Panc1 (cell line): Measurements from ENCODE around the gene DMRTA1. TPM values are rescaled to one million over a fixed set of nuclear protein-coding genes. Genes with fewer than 3 reads are reported as not detected.

Experiments used
- ATAC-seq: fragments of 200-7000 bp; cut with Tn5 transposase; 2 replicates; pipeline ENCODE4 v1.9.1; 2020; ENCODE audit warnings: mild to moderate bottlenecking, moderate library complexity
- BruUV-seq: library from RNA; stranded (reverse); fragments of 400-500 nt; replicated peaks from 2 replicates; lab custom pipeline; 2021; lab: Mats Ljungman, UMichigan
- CTCF ChIA-PET: fragments of 300-600 bp; sonication (Branson Sonifier 250); formaldehyde crosslinking; loops from one replicate; lab custom pipeline; 2022; ENCODE audit warnings: antibody characterized with exemption; lab: Charles Lee
- POLR2A ChIA-PET: fragments of 300-600 bp; sonication (Branson Sonifier 250); formaldehyde crosslinking; loops from one replicate; lab custom pipeline; 2022; ENCODE audit warnings: antibody characterized with exemption; lab: Charles Lee
- DNase-seq: peaks from one replicate; pipeline ENCODE4 v3.0.0-alpha.2; 2010; ENCODE audit warnings: low read depth, low spot score
- H3K27ac ChIP-seq: 2 replicates; pipeline ENCODE4 v1.5.1; 2011; ENCODE audit warnings: mild to moderate bottlenecking, low read length, inconsistent platforms
- H3K27me3 ChIP-seq: fragments of 200-500 bp; sonication (Bioruptor generic); 2 replicates; pipeline ENCODE4 v1.6.0; 2014; ENCODE audit warnings: low read length, inconsistent platforms; ENCODE audit not compliant: control insufficient read depth, insufficient read depth
- H3K36me3 ChIP-seq: fragments of 200-500 bp; sonication (Bioruptor generic); 2 replicates; pipeline ENCODE4 v1.5.1; 2014; ENCODE audit warnings: inconsistent platforms, mild to moderate bottlenecking, low read length, moderate library complexity; ENCODE audit not compliant: control insufficient read depth, insufficient read depth
- H3K4me1 ChIP-seq: 2 replicates; pipeline ENCODE4 v1.5.1; 2011; ENCODE audit warnings: inconsistent platforms, mild to moderate bottlenecking, low read length, moderate library complexity; ENCODE audit not compliant: control insufficient read depth, insufficient read depth
- H3K4me3 ChIP-seq, 2 experiments: 2 replicates each; pipeline ENCODE4 v1.5.1; 2011 to 2012; ENCODE audit warnings: low read depth in 2 of 2, low read length in 2 of 2, mild to moderate bottlenecking in 2 of 2, inconsistent platforms in 1 of 2, moderate library complexity in 1 of 2
- H3K9me3 ChIP-seq: fragments of 200-500 bp; sonication (Bioruptor generic); 2 replicates; pipeline ENCODE4 v1.5.1; 2014; ENCODE audit warnings: low read depth, mild to moderate bottlenecking, inconsistent platforms, low read length, moderate library complexity; ENCODE audit not compliant: control insufficient read depth, insufficient read depth
- CTCF ChIP-seq: fragments of 450-650 bp; IDR thresholded peaks from 2 replicates; pipeline ENCODE4 v1.5.1; 2017; ENCODE audit warnings: mild to moderate bottlenecking
- POLR2AphosphoS5 ChIP-seq: IDR thresholded peaks from 2 replicates; pipeline ENCODE4 v1.6.1; 2012; ENCODE audit warnings: mild to moderate bottlenecking, low read depth, low read length, moderate library complexity
- REST ChIP-seq, 2 experiments: IDR thresholded peaks; 2 replicates each; pipeline ENCODE4 v1.6.1; 2011 to 2012; ENCODE audit warnings: low read depth in 2 of 2, control low read depth in 1 of 2, low read length in 1 of 2, mild to moderate bottlenecking in 1 of 2, moderate library complexity in 1 of 2; ENCODE audit not compliant: insufficient read depth in 1 of 2
- SIN3A ChIP-seq: IDR thresholded peaks from 2 replicates; pipeline ENCODE4 v1.6.1; 2012; ENCODE audit warnings: low read depth, mild to moderate bottlenecking, low read length, moderate library complexity, borderline replicate concordance; ENCODE audit not compliant: insufficient read depth
- TCF7L2 ChIP-seq: IDR thresholded peaks from 2 replicates; pipeline ENCODE4 v1.6.1; 2011; ENCODE audit warnings: mild to moderate bottlenecking, low read depth, low read length, inconsistent platforms
- in situ Hi-C: cut with HindIII; loops from 2 replicates; pipeline ENCODE4 v1.10.0; 2016; ENCODE audit warnings: low sequenced_read_pairs, low pct_unique_long_range_greater_than_20kb
- intact Hi-C: fragments of 100-400 bp; cut with micrococcal nuclease; formaldehyde crosslinking; loops from one replicate; pipeline ENCODE4 v1.10.0; 2022; ENCODE audit not compliant: unreplicated experiment
- total RNA-seq: library from RNA; stranded (reverse); gene quantifications from one replicate; pipeline ENCODE4 v1.2.1, GENCODE V29; 2021; ENCODE audit not compliant: unreplicated experiment

Gene DMRTA1
- total RNA-seq, 1 experiment from 2014 or later = 1.8 TPM

- Histone ChIP-seq H3K4me1 (no peaks in the 10 kb centered on the region), H3K36me3 (no peaks in the 10 kb centered on the region; the same call in 1 of the 2 replicates), H3K27me3 (no peaks in the 10 kb centered on the region), H3K4me3 (no peak overlapping the region), H3K9me3 (no peaks in the 10 kb centered on the region), H3K27ac (no peak overlapping the region)
- peak; percentile 52; the same call in 1 of the 2 replicates for TF ChIP-seq CTCF
- no peak for TF ChIP-seq SIN3A
- in situ Hi-C loops = no loop called here
- ChIA-PET CTCF (interaction anchor here (0.7 to 1.2 kb wide), 3 partner anchors 71 to 639 kb away, joined by 3 to 4 read pairs (median 3); no protein-coding TSS in a partner anchor), POLR2A (interaction anchor here (0.6 kb wide), 1 partner anchor 1472 kb away, joined by 5 read pairs; no protein-coding TSS in a partner anchor)
- intact Hi-C loops = no loop called here
- ATAC-seq (no peak), DNase-seq (no peak)
- no TSS peak for BruUV-seq
Observed at GRCh38 chr9:22452415-22453010, 5.9 kb downstream of the DMRTA1 start.

- no peak overlapping the region for H3K4me3 ChIP-seq
- ATAC-seq (no peak), DNase-seq (no peak)
- in situ Hi-C loops (no loop called here), intact Hi-C loops (no loop called here)
- ChIA-PET CTCF (no interaction called here), POLR2A (no interaction called here)
- no peaks in the 10 kb centered on the region; the same call in 1 of the 2 replicates for H3K36me3 ChIP-seq
- no TSS peak for BruUV-seq
- H3K27me3 ChIP-seq = no peaks in the 10 kb centered on the region
- H3K9me3 ChIP-seq = no peaks in the 10 kb centered on the region
- H3K4me1 ChIP-seq = no peaks in the 10 kb centered on the region
- H3K27ac ChIP-seq = no peak overlapping the region
- TF ChIP-seq CTCF (no peak), SIN3A (no peak), REST (IDR thresholded peaks at IDR 0.05; ENCODE audit: insufficient read depth in 1 of 2, low read depth in 2 of 2, low read length in 1 of 2) (no peak), TCF7L2 (no peak), POLR2AphosphoS5 (no peak)
Observed at GRCh38 chr9:22454016-22454415, 7.4 kb downstream of the DMRTA1 start.
